ENCODE data around the gene ZNHIT2.
A peak's percentile ranks its signal among the peaks of the same experiment; 100 is the strongest.

Gene ZNHIT2

DNA sequence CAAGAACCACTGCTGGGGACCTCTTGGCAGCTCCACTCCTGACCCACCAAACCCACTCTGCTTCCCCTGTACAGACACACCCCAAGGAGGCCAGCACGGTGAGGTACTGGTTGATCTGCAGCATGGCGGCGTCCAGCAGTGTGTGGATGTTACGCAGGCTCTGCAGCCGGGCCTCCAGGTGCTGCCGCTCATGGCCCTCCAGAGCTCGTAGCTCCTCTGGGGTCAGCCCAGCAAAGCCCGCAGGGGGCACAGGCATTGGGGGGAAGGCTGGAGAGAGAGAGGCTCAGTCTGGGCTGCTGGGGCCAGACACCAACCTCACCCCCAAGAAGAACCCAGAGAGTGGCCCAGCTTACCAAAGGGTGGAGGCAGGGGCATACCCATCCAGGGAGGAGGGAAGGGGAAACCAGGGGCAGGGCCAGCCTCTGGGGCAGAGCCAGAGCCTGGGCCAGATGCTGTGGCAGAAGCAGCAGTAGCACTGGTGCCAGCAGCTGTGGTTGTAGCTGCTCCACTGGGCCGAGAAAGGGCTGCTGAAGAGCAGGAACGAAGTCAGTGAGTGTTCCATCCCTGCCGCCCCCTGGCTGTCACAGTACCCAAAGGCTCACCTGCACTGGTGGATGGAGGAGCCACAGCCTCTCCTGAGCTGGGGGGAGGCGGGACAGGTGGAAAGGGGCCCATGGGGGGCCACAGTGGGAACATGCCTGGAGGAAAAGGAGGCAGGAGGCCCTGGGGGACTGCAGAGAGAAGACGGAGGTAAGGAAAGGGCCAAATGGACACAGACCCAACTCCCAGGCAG lies 12.3 kb upstream of the ZNHIT2 start:
- no peak for TF ChIP-seq ZFX (IDR thresholded peaks at IDR 0.05)
- TF ChIP-seq, protein P1, sequence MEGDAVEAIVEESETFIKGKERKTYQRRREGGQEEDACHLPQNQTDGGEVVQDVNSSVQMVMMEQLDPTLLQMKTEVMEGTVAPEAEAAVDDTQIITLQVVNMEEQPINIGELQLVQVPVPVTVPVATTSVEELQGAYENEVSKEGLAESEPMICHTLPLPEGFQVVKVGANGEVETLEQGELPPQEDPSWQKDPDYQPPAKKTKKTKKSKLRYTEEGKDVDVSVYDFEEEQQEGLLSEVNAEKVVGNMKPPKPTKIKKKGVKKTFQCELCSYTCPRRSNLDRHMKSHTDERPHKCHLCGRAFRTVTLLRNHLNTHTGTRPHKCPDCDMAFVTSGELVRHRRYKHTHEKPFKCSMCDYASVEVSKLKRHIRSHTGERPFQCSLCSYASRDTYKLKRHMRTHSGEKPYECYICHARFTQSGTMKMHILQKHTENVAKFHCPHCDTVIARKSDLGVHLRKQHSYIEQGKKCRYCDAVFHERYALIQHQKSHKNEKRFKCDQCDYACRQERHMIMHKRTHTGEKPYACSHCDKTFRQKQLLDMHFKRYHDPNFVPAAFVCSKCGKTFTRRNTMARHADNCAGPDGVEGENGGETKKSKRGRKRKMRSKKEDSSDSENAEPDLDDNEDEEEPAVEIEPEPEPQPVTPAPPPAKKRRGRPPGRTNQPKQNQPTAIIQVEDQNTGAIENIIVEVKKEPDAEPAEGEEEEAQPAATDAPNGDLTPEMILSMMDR (conservative IDR thresholded peaks at IDR 0.05), result no peak
- no peak overlapping the region for H3K27ac ChIP-seq

DNA sequence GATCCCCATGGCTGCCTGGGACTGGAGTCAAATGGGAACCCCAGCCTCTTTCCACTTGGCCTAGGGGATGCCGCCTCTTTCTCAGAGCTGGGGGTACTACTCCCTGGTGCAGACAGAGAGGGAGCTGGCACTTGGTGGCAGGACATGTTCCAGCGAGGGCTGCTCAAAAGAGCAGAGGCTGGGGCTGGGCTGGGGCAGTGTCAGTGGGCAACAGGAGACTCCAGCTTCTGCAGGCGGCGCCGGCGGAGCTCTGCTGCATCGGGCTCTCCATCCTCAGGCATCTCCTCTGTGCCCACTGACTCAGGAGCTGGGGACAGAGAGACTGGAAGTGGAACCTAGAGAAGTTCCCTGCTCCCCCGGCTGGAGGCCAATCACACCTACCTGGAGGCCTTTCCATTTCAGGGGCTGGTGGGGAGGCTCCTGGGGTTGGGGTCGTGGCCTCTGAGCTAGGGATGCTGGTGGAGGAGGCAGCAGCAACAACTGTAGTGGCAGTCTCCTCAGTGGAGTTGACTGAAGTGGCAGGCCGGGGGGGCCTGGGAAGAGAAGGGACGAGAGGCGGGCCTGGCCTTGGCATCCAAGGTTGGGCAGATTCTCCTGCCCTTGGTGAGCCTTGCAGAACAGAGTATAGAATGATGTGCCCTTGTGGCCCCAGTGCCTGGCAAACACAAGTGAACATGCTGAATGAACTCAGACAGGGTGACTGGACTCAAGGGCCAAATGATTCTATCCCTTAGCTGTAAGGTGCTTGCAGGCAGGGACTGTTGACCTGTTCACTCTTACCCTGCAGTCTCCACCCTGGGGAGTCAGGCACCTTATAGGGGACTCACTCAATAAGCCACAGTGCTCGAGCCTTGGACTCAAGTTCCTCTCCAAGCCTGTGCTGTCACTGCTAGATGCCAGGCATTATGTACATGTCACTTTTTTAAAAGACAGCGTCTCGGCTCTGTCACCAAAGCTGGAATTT lies 11.0 kb upstream of the ZNHIT2 start:
- TF ChIP-seq, protein P1 (conservative IDR thresholded peaks at IDR 0.05), result no peak
- TF ChIP-seq ZFX (IDR thresholded peaks at IDR 0.05), result no peak
- no peak overlapping the region for H3K27ac ChIP-seq

DNA sequence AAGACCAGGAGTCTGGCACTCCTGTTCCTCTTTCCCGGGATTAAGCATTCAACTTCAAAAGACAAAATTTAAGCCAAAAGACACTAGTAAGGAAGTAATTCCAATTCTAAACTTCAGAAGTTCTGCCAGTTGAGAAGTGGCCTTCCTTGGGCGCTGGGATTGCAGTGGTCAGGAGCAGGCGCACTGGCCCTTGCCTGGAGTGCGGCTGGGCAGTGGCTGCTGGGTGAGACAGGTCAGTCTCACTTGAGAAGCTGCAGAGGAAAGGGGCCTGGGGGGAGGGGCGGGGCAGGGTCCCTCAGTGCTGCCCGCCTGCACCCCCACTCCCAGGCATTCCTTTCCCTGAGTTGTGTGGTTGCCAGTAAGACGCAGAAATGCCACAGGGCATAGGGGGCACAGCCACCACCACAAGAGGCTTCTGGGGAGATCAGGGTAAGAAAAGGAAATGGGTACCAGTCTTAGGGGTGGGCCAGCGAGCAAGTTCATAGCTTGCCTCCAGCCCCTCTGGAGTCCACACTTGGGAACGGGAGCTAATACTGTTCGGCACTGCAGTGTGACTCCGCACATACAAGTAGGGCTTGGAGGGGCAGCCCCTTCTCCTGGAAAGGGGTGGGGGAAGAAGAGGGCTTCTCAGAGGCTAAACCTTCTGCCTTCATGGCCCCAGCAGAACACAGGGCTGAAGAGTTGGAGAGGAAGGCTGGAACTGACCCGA lies 10.1 kb upstream of the ZNHIT2 start:
- no peak for TF ChIP-seq ZFX (IDR thresholded peaks at IDR 0.05)
- TF ChIP-seq, protein P1 (conservative IDR thresholded peaks at IDR 0.05), result no peak
- H3K27ac ChIP-seq, result no peak overlapping the region

DNA sequence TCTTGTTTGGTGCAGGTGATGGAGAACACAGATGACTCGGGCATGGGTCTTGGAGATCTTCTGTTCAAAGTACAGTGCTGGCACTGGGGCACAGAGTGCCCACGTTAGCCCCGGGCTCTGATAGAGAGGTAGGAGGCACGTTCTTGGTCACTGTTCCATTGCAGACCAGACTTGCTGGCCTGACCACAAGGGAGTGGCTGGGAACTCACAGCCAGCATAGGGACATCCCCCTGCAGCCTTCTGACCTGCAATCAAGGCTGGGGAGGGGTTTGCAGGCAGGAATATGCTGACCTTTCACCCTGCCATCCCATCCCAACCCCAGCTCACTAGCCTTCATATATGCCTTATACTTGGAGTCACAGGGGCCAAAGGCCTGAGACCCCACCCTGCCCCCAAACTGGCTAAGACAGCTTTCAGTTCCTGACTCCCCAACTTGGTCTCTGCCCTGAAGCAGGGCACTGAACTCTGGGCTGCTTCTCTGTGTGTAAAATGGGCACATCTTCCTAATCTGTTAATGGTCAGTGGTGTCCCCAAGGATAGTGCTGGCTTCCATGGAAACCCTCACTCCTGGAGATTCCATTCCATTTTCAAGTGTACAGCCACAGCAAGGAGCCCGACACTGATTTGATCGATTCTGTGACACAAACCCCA lies 9.2 kb upstream of the ZNHIT2 start:
- TF ChIP-seq, protein P1 (conservative IDR thresholded peaks at IDR 0.05), result no peak
- TF ChIP-seq ZFX (IDR thresholded peaks at IDR 0.05), result no peak
- no peak overlapping the region for H3K27ac ChIP-seq

DNA sequence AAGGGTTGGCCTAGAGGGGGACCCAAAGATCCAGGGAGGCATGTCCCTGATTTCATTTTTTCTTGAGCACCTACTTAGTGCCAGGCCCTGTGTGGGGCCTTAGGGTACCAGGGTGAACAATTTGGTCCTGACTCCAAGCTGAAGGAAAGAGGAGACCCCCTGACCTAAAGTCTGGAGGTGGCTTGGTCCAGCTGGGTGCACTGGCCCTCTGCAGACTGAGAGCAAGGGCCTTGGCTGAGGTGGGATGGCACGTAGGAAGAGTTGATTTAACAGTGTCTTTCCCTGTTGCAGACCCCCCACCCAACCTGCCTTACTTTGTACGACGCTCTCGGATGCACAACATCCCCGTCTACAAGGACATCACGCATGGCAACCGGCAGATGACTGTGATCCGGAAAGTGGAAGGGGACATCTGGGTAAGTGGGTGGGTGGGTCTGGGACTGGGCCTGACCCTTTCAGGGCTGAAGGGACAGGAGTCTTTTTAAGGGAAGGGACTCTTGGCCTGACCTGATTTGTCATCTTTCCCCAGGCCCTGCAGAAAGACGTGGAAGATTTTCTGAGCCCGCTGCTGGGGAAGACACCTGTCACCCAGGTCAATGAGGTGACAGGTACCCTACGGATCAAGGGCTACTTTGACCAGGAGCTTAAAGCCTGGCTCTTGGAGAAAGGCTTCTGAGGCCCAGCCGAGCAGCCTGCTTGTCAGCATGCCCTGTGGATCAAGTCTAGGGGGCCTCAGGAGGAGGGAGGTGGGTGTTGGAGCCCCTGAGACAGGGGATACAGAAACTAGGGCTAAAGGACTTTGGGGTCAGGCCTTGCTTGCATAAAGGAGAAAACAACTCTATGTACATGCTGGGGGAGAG lies 7.9 kb upstream of the ZNHIT2 start:
- TF ChIP-seq ZFX (IDR thresholded peaks at IDR 0.05), result no peak
- TF ChIP-seq, protein P1 (conservative IDR thresholded peaks at IDR 0.05), result no peak
- H3K27ac ChIP-seq, result peak overlapping the region; percentile 25

DNA sequence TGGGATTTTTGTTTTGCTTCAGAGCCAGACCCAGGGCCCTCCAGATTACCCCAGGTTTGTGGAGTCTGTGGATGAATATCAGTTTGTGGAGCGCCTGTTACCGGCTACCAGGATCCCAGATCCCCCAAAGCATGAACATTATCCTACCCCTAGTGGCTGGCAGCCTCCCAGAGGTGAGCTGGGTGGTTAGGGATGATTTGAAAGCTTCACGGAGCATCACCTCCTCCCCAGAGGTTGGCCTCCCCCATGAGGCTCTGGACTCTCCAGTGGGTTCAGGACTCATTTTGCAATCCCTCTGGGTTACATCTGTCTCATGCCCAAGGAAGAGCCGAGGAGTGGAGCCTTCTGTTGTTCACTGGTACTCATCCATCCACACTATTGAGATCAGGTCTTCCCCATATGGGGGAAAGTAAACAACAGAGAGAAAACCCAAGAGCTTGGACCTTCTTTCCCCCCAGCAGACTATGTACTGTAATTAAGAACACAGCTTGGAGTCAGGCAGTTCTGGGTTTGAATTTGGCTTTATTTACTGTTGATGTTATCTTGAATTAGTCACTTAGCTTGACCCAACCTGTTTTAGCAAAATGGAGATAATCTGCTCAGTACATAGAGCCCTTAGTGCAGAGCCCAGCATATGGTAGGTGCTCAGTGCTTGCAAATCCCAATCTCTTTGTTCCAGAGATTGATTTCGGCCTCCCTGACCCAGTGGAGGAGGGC lies 7.1 kb upstream of the ZNHIT2 start:
- H3K27ac ChIP-seq, result peak overlapping the region; percentile 25
- TF ChIP-seq, protein P1 (conservative IDR thresholded peaks at IDR 0.05), result no peak
- TF ChIP-seq ZFX (IDR thresholded peaks at IDR 0.05), result no peak

Data from C4-2B (cell line).